NCI-H524 (cell line): ENCODE data around the gene PCSK6.
A peak's percentile ranks its signal among the peaks of the same experiment; 100 is the strongest.
"Not testable (repeated sequence)": the region's sequence is repeated elsewhere in the genome, so short reads cannot be mapped to it uniquely, and the experiment has no call there.

Experiments
- DNase-seq, 2 experiments: peaks; one replicate each; lab custom pipeline; 2025; lab: John Stamatoyannopoulos, UW

PCSK6 gene

DNA sequence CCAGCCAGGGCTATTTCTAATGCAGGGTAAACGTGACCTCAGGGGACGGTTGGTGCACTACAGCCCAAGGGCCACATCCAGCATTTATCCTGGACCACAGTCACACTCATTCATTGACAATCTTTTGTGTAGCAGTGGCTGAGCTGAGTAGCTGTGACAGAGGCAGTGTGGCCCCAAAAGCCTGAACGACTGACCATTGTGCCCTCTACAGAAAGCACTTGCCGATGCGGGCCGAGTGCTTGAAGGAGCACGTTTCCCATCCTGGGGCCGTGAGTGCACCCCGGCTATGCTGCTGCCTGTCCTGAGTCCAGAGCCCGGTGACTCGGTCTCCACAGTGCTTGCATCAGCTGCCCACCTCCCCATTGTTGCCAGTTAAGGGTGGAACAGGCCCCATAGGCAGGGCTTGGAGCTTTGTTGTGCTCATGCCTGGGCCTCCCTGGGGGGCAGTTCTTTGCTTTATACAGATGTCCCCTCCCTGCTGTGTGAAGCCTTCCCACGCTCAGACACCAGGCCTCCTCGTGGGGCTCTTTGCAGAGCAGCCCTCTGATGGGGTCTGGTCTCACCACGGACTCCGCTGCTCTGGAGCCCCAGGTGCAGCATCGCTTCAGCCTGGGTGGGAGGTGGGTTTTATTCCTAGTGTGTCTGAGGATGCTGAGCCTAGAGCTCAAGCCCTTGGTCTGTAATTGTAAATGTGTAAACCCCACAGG is 181.5 kb downstream of the PCSK6 start:
- no peak for DNase-seq

DNA sequence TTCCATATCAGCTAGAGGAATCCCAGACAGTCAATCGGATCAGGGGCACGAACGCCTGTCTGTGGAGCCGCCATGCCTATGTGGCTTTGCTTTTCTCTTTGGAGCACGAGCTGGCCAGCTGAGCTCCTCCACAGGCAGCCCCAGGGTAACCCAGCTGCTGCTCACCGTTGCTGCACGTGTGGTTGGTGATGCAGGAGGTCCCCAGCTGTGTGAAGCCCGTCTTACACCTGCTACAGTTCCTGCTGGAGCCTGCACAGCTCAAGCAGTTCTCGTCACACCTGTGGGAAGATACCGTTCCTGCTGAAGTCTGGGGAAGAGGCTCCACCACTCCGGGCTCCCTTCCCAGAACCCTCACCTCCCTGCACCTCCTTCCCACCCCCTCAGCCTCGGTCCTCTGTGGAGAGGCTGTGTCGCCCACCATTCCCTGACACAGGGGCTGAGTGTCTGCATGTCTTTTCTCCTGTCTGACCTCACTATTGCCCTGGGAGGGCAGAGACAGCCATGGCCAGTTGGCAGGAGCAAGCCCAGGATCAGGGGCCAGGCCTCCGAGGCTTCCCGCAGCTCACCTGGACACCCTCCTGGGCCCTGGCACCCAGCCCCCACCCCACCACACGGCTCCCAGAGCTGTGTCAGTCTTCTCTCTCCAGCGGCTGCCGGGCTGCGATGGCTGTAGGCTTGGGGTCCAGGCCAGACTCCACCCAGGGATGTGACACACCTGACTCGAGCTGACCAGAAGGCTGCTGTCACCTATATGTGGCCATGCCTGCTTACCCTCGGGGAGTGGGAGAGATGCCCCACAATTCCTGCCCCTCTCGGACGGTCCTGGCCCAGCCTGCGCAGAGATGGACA is 182.2 kb downstream of the PCSK6 start:
- no peak for DNase-seq

DNA sequence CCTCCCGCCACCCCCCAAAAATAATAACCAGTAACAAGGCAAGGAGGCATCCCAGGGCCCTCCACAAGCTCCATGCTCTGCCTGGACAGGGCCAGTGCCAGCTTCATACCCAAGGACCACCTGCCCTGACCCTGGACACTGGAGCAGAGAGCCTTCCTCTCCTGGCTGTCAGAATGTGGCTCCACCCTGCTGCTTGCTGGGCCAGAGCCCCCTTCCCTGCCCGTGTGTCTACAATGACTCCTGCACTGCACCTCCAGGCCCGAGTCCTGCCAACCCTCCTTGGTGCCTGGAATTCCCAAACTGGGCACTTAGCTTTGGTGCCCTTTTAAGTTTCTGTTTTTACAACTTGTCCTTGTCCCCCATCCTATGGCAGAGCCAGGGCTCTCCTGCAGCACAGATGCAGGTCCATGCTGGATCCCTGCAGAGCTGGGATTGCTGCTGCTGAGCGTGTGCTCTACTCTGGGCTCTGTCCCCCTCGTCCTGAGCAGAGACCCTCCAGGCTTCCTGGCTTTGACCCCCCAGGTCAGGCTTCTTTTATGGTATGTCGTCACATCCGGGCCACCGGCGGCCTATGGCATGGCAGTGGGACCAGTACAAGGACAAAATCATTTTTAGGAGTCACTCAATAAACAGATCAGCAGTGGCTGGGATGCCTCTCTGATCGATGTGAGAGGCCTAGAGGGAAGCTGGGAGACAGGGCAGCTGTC is 183.0 kb downstream of the PCSK6 start:
- DNase-seq, result no peak

DNA sequence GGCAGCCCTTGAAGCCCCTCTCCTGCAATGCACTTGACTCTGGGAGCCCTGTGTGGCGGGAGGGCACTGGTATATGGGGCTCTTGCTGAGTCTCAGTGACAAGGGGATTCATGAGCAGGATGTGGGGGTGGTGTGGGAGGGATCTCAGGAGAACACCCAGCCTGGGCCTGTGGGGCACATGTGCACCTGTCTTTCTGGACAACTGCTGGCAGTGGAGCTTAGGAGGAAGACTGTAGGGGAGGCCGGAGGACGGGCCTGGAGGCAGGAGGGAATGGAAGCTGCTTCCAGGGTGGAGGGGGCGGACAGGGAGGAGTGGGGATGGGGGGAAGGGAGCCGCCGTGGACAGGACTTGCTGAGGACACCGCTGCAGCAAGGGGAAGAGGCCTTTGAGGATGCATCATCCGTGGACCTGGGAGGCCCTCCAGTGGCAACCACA is 183.7 kb downstream of the PCSK6 start:
- no peak for DNase-seq

DNA sequence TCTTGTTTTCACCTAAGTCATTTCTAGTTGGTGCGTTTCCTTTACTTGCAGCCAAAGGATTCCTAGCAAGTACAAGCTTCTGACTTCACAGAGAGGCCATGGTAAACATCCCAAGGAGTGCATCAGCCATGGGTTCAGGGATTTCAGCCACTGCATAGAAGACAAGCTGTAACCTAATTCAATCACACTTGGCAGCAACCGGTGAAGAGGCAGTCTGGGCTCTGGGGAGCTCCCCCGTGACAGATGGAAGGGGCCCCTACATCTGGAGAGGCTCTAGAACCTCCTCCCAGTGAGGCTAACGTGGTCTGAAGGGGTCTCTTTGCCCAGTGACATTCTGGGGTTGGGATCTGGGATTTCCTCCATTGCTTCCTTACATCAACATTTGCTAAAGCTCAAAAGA is 186.1 kb downstream of the PCSK6 start:
- DNase-seq, result no peak

DNA sequence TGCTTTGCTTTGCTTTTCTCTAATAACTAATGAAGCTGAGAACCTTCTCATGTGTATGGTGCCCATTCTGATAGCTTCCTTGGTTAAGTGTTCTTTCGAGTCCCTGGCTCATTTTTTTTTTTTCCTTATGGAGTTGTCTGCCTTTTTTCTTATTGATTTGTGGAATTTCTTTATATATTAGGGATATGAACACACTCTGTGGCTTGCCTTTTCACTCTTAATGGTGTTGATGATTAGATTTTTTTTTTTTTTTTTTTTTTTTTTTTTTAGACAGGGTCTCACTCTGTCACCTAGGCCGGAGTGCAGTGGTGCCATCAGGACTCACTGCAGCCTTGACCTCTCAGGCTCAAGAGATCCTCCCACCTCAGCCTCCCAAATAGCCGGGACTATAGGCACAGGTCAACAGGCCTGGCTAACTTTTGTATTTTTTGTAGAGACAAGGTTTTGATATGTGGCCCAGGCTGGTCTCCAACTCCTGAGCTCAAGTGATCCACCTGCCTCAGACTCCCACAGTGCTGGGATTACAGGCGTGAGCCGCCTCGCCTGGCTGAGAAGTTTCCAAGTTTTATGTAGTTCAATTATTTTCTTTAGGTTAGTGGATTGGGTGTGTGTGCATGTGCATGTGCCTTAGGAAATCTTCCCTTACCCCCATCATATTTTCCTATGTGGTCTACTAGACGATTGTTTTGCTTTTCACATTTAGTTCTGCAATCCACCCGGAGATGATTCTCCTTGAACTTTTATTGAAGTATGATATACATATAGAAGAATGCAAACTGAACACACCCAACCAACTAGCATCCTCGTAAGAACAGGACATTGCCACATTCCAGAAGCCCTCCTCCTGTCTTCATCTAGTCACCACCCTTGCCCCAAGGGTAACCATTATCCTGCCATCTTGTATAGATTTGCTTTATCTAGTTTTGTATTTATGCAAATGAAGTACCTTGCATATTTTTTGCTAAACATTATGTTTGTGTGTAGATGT is 192.8 kb downstream of the PCSK6 start:
- no peak for DNase-seq

DNA sequence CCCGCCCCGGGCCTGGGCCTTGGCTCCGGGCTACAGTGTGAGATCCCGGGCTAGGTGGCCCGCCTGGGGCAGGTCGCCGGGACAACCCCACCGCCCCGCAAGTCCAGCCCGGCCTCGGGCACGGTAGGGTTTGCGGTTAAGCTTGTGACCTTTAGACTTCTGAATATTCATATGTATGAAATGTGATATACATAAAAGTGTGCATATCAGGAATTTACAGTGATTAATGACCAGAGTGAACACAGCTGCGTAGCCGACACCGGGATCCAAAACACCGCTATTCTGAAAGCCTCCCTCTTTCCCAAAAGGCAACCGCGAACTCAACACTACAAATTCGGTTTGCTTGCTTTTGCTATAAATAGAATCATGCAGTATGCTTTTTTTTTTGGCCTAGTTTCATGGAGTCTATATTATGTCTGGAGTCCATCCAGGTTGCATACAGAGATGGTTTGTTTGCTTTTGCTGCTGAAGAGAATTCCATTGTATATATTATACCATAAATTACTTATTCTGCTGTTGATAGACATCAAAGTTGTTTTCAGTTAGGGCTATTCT is 193.8 kb downstream of the PCSK6 start:
- no peak for DNase-seq

DNA sequence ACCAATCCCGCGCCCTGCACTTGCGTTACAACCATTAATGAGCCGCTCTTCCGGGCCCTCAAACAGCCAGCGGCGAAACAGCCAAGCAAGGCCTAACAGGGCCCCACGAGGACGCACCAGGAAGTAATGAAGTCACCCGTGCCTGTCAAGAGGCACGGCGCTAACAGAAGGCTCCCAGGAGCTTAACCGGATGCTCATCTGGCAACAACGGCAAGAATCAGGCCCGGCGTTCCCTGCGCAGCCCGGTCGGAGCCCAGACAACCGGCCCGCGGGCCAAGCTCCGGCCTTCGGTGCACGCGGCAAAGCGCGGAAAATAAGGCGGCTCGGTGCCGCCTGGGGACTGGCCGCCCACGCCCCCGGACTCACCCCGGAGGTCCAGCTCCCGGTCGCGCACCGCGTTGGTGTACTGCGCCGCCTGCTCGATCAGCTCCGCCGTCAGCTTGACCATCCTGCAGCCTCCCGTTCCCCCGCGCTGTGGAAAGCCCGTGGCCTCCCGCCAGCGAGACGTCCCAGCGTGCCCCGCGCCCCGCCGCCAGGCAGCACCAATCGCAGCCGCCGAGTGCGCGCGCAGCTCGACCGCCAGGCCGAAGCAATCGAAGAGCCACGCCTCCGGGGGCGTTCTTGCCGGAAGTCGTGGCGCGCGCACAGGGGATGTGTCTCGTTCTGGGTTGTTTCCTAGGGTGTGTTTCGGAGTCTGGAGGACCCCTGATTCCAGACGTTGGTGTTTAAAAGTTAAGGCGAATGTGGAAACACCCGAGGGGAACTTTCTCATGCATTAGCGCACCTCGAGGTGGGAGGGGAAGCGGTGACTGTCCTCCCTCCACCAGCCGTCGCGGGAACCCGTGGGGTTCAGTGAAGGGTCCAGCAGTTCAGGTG is 194.5 kb downstream of the PCSK6 start, which contains the start of gene SNRPA1:
TSS of gene SNRPA1 (minus strand) at position 518 of the 876 bp plus-strand sequence. CDS start at position 448, 70 bp downstream.
- peak; percentile 92 to 95 for DNase-seq

DNA sequence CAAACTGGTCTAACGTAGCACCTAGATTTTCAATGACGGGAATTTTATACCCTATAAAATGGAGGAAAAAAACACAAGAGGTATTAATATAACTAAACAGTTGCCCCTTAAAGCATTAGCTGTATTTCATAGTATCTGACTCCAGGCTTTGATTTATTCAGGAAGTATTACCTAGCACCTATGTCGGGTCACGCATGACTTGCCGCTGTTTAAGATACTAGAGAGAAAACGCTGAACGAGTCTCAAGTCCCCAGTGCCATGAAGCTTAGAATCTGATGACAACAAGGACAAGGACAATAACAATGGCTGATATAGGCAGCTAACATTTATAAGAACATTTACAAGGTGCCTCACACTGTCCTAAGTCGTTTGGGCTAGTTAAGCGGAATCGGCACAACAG is 196.4 kb downstream of the PCSK6 start:
- DNase-seq, result no peak

DNA sequence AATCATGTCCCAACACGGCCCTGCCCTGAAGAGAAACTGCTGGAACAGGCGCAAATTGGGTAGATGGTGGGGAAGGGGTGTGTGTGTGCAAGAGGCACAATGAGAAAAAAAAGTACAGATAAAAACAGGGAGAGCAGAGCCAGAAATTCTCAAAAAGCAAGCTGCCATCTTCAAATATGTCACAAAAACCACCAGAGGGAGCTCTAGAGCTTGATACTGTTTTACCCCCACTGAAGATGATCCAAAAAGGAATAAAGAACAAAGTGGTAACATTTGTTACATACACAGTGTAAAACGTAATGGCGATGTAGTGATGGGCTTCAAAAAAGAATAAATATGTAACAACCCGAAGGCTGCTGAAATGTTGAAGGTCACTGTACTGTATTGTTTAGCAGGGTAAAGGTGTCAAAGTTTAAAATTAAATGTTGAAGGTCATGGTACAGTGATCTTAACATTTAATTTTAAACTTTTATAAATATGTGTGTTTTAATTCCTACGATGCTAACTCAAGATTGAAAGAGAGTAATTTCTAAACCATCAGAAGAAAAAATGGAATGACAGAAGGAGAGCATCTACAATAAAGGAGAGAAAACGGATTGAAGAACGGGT is 200.5 kb downstream of the PCSK6 start:
- DNase-seq, result peak in 1 of 2 experiments; percentile 64

DNA sequence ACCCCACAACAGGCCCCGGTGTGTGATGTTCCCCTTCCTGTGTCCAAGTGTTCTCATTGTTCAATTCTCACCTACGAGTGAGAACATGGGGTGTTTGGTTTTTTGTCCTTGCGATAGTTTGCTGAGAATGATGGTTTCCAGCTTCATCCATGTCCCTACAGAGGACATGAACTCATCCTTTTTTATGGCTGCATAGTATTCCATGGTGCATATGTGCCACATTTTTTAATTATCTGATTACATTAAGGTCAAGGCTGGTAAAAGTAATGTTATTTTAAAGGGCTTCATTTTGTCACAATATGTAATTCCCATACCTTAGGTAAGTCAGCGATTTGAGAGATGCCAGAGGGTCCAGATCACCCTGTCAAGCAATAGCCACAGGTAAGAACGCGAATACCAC is 202.2 kb downstream of the PCSK6 start:
- not testable (repeated sequence) for DNase-seq

DNA sequence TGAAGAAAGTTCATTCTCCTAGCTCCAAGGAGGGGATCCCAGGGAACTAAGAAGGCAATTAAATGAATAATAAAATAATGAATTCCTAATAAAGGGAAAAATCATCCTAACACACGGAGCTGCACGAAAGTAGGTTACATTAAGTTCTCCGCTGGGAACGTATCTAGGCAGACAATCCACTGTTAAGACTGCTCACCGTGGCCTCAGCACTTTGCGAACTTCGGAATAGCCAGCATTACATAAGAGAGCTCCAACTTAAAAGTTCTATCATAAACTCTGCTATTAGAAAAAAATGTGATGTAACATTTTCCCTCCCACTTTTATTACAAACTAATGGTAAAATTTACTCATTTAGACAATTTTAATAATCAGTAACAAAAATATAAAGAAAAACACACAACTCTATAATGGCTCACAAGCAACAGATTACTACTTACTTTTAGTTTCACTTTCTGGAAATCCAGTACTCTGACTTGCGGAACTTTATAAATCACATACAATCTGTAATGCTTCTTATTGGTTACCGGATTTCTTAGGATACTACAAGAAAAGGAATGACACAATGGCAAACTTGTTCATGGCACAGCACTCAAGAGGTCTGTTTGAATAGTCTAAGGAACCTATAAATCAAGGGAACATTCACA is 202.9 kb downstream of the PCSK6 start:
- DNase-seq, result no peak

DNA sequence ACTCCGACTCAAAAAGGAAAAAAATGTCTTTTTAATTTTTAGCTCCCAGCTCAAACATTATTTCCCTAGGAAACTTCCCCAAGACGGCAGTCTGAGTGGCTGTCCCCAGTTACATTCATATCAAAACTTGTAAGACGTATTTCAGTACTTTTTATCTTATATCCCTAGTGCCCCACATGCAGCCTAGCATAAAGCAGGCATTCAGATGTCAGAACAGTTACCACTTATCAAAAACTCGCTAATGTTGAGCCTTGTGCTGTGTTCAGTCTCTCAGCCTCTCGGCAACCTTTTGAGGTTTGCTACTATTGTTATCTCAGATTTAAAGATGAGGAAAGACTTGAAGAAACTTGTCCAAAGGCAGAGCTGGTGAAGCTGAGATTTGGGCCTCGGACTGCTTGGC is 205.6 kb downstream of the PCSK6 start:
- no peak for DNase-seq

DNA sequence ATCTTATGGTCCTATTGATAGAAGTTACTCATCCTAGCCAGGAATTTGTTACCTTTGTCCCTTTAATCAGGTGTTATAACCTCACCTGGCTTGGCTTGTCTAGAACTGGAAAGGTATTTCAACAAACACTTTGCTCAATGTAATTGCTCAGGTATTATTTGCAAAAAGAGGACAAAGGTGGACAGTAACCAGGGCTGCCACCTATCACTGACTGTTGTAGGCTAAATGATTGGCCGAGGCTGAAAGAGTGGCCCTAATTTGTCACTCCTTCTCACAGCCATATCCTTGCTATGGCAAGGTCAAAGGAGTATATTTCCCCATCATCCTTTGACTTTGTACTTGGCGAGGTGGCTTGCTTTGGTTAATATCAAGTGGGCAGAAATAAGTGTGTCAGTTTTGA is 209.5 kb downstream of the PCSK6 start:
- no peak for DNase-seq

DNA sequence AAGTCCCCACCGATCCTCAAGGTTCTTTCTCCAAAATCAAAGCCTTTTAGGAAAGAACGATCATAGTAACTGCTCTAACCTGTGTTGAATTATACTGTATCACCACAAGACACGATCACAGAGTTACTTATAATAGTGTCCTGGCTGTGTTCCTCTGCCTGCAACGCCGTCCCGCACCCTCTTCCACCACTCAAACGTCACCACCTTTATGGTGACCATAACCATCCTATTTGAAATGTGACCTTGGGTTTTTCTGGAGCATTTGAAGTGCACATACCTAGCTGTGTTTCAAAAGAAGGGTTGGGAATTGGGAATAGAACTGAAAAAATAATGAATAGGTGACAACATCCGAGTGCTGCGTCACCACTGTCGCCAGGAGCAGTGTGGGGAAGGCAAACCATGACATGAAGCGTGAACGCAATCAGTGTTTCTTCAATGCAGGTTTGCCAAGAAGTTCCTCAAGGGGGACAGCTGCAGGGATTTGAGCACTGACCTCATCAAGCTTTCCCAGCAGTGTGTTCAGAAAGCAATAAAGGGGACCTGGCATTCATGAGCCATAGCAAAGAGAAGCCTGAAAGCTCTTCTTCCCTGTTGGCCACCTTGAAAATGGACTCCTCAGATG is 211.5 kb downstream of the PCSK6 start:
- peak in 1 of 2 experiments; percentile 17 for DNase-seq

DNA sequence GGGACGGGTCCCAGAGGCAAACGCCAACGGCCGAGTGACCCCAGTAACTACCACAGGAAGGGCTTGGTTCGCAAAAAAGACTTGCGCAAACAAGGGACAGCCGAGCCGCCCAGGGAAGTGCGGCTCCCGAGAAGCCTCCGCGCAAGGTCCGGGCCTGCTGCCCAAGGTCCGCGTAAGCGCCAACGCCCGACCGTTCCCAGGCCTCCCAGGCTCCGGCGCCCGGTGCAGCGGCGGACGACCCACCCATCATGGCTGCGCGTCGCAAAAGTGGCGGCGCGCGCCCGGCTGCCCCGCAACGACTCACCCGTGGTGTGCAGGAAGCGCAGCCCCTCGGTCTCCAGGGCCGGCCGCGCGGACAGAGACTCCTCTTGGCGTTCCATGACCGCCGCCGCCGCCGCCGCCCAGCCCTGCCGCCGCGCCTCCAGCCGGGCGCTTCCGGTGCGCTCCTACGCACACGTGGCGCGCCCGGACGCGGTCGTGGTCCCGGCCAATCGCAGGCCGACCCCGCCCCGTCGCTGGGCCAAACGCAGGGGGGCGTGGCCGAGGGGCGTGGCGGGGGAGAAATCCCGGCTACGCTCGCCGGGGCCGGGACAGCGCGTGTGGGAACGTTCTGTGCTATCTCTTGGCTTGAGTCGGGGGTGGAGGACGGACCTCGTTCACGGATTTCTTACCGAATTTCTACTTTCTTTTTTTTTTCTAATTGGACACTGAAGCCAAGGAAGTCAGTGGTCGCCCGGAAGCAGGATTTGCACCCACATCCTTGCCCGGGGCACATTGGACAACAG is 212.3 kb downstream of the PCSK6 start, which contains the start of gene SELENOS:
TSS of gene SELENOS (minus strand) at position 448 of the 785 bp plus-strand sequence. CDS start at position 380, 68 bp downstream.
- peak; percentile 73 to 85 for DNase-seq

DNA sequence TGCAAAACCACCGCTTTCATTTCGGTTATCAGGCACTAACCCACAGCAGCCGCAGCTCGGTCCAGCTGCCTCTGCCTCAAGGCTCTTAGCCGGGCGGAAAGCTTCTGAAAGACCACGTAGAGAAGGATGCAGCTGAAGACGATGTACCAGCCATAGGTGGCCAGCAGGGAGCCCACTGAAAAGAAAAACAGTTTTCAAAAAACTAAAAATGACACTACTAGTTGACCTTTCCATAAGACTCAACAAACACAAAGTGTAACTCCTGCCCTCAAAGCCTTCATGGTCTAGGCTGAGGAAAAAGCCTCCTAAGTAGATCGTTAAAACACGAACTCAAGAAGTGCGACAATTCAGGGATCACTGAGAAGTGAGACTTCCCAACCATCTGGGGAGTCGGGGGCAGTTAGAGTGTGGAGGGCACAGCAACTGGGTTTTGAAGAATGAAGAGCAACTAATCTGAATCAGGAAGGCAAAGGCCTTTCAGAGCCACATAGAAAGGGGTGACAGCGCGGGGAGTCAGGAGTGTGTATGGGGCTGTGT is 212.9 kb downstream of the PCSK6 start:
- peak; percentile 31 to 40 for DNase-seq
